Neutrophil (primary cell): ENCODE measurements around the gene PCSK6.
"Not testable (repeated sequence)": the region's sequence is repeated elsewhere in the genome, so short reads cannot be mapped to it uniquely, and the experiment has no call there.

Experiments
- H3K27ac ChIP-seq: fragments of 200-600 bp; sonication (generic); 2 replicates; pipeline ENCODE4 v1.5.1; 2016; ENCODE audit warnings: mild to moderate bottlenecking, moderate library complexity
- H3K27me3 ChIP-seq: fragments of 200-600 bp; sonication (generic); 2 replicates; pipeline ENCODE4 v1.6.0; 2016; ENCODE audit warnings: mild to moderate bottlenecking
- H3K36me3 ChIP-seq: fragments of 200-600 bp; sonication (generic); 2 replicates; pipeline ENCODE4 v1.5.1; 2017
- H3K4me1 ChIP-seq, 2 experiments: fragments of 200-600 bp in 1 of 2; sonication (generic) in 1 of 2; 1 replicate in 1 of 2; 2 replicates in 1 of 2; pipeline versions ENCODE4 v1.5.1 to v1.6.1; 2013 to 2016; ENCODE audit warnings: low read depth in 1 of 2, low read length in 1 of 2, mild to moderate bottlenecking in 1 of 2, moderate library complexity in 1 of 2; ENCODE audit not compliant: control insufficient read depth in 1 of 2, insufficient read depth in 1 of 2
- H3K4me3 ChIP-seq, 2 experiments: fragments of 200-600 bp in 1 of 2; sonication (generic) in 1 of 2; 1 replicate in 1 of 2; 2 replicates in 1 of 2; pipeline ENCODE4 v1.5.1; 2013 to 2016; ENCODE audit warnings: low read depth in 1 of 2, low read length in 1 of 2, mild to moderate bottlenecking in 1 of 2, moderate library complexity in 1 of 2
- H3K9me3 ChIP-seq: fragments of 200-600 bp; sonication (generic); 2 replicates; pipeline ENCODE4 v1.5.1; 2016
- TF ChIP-seq, protein P1 (sequence below): fragments of 200-600 bp; sonication (generic); IDR thresholded peaks from 2 replicates; pipeline ENCODE4 v1.5.1; 2016; ENCODE audit warnings: antibody characterized with exemption

The PCSK6 gene

DNA sequence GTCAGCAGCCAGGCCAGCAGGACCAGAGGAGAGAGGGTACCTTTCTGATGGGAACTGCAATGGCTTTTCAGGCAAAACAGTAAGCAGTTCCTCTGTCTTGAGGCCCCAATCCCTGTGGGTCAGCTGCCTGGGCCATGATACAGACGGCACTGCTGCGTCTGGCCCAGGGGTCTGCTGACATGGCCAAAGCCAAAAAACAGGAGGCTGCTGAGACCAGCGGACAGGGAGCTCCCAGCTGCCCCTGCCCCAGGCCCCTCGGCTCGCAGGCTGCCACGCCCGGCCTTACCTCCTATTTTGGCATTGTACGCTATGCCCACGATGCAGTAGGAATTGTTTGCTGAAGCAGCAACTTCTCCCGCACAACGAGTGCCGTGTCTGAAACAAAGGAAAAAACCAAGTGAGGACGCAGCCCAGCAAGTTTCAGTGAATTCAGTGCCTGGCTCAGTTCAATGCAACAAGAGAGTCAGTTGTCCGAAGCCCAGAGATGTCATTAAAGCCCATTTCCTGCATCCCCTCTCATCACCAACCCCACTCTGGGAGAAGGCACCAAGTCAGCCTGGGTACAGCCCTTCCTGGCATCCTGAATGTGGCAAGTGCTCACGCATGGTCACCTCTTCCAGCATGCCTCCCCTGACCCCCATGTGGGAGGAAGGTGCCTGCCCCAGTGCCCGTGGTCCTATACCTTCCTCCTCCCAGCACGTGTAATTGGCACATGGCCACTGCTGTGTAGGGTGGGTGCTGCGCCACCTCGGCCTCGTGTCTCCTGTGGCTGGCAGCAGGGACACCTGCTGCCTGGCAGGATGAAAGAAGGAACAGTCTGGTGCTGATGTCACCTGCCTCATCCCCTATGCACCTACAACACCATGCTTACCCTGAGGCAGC, 61.7 kb downstream of the PCSK6 start:
- TF ChIP-seq, protein P1, sequence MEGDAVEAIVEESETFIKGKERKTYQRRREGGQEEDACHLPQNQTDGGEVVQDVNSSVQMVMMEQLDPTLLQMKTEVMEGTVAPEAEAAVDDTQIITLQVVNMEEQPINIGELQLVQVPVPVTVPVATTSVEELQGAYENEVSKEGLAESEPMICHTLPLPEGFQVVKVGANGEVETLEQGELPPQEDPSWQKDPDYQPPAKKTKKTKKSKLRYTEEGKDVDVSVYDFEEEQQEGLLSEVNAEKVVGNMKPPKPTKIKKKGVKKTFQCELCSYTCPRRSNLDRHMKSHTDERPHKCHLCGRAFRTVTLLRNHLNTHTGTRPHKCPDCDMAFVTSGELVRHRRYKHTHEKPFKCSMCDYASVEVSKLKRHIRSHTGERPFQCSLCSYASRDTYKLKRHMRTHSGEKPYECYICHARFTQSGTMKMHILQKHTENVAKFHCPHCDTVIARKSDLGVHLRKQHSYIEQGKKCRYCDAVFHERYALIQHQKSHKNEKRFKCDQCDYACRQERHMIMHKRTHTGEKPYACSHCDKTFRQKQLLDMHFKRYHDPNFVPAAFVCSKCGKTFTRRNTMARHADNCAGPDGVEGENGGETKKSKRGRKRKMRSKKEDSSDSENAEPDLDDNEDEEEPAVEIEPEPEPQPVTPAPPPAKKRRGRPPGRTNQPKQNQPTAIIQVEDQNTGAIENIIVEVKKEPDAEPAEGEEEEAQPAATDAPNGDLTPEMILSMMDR, result no peak
- Histone ChIP-seq H3K27ac (no peak overlapping the region), H3K27me3 (peaks cover 39% of the 10 kb centered on the region), H3K4me3 (no peak overlapping the region), H3K36me3 (no peaks in the 10 kb centered on the region), H3K4me1 (no peaks in the 10 kb centered on the region), H3K9me3 (no peaks in the 10 kb centered on the region)

DNA sequence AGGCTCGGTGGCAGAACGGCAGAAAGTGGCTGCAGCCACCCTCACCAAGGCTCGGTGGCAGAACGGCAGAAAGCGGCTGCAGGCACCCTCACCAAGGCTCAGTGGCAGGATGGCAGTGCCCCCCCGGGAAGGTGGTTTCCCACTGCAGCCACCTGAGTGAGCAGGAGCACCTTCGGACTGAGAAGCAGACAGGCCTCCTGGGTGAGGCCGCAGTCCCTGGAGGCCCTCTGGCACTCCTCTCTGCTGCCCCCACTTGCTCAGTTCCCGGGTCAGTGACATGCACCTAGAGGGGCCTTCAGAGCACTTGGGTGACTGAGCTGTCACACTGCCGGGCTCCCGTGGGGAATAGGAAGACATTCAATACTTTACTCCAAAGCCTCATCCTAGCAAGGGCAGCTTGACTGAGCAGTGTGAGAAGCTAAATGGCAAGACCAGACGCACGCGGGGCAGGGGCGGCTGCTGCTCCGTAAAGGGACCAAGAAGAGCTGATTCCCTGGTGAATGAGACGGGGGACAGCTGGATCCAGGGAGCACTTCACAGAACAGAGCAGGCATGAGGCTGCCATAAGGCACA, 62.7 kb downstream of the PCSK6 start:
- Histone ChIP-seq H3K4me1 (no peaks in the 10 kb centered on the region), H3K9me3 (no peaks in the 10 kb centered on the region), H3K36me3 (no peaks in the 10 kb centered on the region), H3K4me3 (no peak overlapping the region), H3K27ac (no peak overlapping the region), H3K27me3 (peaks cover 37% of the 10 kb centered on the region)
- TF ChIP-seq, protein P1, result no peak

DNA sequence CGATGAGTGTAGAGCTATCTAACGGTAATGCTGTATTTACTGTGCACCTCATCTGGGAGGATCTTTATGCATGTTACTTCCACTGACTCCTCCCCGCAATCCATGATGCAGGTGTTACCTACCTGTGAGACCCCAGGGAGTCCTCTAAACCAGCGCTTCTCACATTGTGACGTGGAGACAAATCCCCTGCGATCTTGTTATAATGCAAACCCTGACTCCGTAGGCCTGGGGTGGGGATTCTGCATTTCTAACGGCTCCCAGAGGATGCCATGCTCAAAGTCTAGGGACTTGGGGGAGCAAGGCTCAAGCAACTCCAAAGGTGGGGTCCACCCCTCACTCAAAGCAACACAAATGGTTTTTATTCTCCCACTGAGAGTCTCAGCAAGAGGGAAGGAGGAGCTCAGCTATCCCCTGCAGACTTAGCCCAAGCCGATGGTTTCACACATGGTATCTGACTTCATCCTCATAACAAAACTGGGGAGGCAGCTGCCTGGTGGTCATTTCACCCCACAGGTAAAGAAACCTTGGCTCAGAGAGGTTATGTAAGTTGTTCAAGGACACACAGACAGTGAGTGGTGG, 63.6 kb downstream of the PCSK6 start:
- Histone ChIP-seq H3K36me3 (no peaks in the 10 kb centered on the region), H3K4me1 (no peaks in the 10 kb centered on the region), H3K27ac (no peak overlapping the region), H3K27me3 (peaks cover 35% of the 10 kb centered on the region), H3K4me3 (no peak overlapping the region), H3K9me3 (no peaks in the 10 kb centered on the region)
- TF ChIP-seq, protein P1, result no peak

GRCh38 chr15:101424984-101425383, 64.5 kb downstream of the PCSK6 start:
- H3K9me3 ChIP-seq, result no peaks in the 10 kb centered on the region
- peaks cover 34% of the 10 kb centered on the region for H3K27me3 ChIP-seq
- no peaks in the 10 kb centered on the region for H3K36me3 ChIP-seq
- no peak overlapping the region for H3K4me3 ChIP-seq
- TF ChIP-seq, protein P1, result no peak
- H3K27ac ChIP-seq, result no peak overlapping the region
- no peaks in the 10 kb centered on the region for H3K4me1 ChIP-seq

DNA sequence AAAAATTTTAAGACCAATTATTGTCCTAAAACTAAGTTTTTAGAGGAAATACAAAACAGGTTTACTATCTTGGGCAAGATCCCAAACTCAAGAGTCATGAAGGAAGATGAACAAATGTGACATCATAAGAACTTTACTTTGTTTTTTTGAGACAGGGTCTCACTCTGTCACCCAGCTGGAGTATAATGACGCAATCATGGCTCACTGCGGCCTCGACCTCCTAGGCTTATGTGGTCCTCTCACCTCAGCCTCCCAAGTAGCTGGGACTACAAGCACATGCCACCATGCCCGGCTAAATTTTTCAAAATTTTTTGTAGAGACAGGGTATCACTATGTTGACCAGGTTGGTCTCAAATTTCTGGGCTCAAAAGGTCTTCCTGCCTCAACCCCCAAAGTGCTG, 69.3 kb downstream of the PCSK6 start:
- H3K27ac ChIP-seq, result no peak overlapping the region
- no peak overlapping the region for H3K4me3 ChIP-seq
- H3K36me3 ChIP-seq, result no peaks in the 10 kb centered on the region
- no peaks in the 10 kb centered on the region for H3K9me3 ChIP-seq
- H3K4me1 ChIP-seq, result no peaks in the 10 kb centered on the region
- TF ChIP-seq, protein P1, result no peak
- peaks cover 37% of the 10 kb centered on the region for H3K27me3 ChIP-seq

- H3K27me3 ChIP-seq, result peaks cover 27% of the 10 kb centered on the region
- not testable (repeated sequence) for H3K9me3 ChIP-seq, H3K4me3 ChIP-seq, H3K36me3 ChIP-seq, H3K27ac ChIP-seq, H3K4me1 ChIP-seq
Observed at GRCh38 chr15:101416475-101416874, 73.0 kb downstream of the PCSK6 start.
